Measurements from ENCODE around the gene ALB.

DNA sequence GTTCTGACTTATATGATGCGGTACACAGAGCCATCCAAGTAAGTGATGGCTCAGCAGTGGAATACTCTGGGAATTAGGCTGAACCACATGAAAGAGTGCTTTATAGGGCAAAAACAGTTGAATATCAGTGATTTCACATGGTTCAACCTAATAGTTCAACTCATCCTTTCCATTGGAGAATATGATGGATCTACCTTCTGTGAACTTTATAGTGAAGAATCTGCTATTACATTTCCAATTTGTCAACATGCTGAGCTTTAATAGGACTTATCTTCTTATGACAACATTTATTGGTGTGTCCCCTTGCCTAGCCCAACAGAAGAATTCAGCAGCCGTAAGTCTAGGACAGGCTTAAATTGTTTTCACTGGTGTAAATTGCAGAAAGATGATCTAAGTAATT, 16.5 kb downstream of the ALB start:
- TF ChIP-seq POLR2A (IDR thresholded peaks at IDR 0.05) = no peak
- TF ChIP-seq, protein P1, sequence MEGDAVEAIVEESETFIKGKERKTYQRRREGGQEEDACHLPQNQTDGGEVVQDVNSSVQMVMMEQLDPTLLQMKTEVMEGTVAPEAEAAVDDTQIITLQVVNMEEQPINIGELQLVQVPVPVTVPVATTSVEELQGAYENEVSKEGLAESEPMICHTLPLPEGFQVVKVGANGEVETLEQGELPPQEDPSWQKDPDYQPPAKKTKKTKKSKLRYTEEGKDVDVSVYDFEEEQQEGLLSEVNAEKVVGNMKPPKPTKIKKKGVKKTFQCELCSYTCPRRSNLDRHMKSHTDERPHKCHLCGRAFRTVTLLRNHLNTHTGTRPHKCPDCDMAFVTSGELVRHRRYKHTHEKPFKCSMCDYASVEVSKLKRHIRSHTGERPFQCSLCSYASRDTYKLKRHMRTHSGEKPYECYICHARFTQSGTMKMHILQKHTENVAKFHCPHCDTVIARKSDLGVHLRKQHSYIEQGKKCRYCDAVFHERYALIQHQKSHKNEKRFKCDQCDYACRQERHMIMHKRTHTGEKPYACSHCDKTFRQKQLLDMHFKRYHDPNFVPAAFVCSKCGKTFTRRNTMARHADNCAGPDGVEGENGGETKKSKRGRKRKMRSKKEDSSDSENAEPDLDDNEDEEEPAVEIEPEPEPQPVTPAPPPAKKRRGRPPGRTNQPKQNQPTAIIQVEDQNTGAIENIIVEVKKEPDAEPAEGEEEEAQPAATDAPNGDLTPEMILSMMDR (IDR thresholded peaks at IDR 0.05) = no peak

All from esophagus squamous epithelium (tissue), 4 donors.